DMS114 treated with DMSO at 0.1 percent for 48 hours (cell line): ENCODE results near the gene ANKRD36C.
"Not testable (repeated sequence)": the region's sequence is repeated elsewhere in the genome, so short reads cannot be mapped to it uniquely, and the experiment has no call there.

Source experiments
- DNase-seq: peaks from one replicate; lab custom pipeline; 2025; ENCODE audit not compliant: unreplicated experiment; lab: John Stamatoyannopoulos, UW

Gene ANKRD36C

DNA sequence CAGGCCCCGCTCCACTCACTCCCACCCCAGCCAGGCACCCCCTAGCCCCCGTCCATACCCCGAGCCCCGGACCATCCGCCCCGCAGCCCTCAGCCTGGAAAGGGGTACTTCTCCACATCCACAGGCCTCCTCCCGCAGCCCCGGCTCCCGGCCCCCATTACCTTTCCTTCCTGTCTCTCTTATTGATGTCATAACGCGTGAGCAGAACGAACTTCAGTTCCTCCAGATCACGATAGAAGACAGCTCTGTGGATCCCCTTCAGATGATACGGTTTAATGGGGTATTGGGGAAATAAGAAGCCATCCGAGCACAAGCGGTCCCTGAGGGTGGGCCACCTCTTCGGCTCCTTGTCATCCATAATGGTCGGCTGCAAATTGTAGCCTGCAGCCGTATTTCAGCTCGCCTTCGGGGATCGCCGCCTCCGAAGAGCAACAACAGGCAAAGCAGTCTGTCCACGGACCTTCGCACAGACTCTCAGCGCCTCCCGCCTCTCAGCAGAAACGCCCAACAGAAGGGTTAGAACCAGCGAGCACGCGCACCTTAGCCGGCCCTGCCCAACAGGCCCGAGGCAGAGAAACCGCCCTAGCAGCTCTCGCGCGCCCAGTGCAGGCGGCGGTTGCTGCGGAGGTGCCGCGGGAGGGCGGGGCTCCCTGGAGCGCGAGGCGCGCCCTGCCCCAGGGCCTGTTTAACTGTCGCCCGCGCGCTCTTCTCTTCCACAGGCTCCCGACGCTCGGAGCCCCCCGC, at the start of gene ANKRD36C:
ANKRD36C (minus strand) TSS at position 474 of the 744 bp plus-strand sequence; CDS start at position 358, 116 bp downstream.
- not testable (repeated sequence) for DNase-seq

- DNase-seq: not testable (repeated sequence)
Measured at GRCh38 chr2:96035554-96035953, 43.9 kb upstream of the ANKRD36C start.

- not testable (repeated sequence) for DNase-seq
Measured at GRCh38 chr2:96034792-96035191, 43.2 kb upstream of the ANKRD36C start, which contains the start of gene GPAT2. Gene GPAT2, minus strand, starts transcription at chr2:96034916. Its CDS starts 2,557 bp downstream, at chr2:96032359.

GRCh38 chr2:96033997-96034396, 42.4 kb upstream of the ANKRD36C start:
- DNase-seq: not testable (repeated sequence)

- not testable (repeated sequence) for DNase-seq
Measured at GRCh38 chr2:96027725-96028325, 36.2 kb upstream of the ANKRD36C start.

- DNase-seq: not testable (repeated sequence)
Measured at GRCh38 chr2:96025755-96026154, 34.1 kb upstream of the ANKRD36C start.

DNA sequence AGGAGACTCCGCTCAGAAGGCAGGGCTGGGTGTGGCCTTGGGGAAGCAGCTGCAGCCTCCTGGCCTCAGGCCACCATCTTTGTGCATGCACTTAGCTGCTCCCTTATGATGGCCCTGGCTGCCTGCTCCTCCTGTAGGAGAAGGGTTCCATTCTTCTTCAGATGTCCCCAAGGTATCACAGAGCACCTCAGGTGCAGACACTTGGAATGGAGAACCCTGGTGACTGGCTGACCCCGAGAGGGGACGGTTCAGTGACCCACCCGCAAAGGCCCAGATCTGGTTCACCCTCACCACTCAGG, 33.5 kb upstream of the ANKRD36C start:
- no peak for DNase-seq

DNA sequence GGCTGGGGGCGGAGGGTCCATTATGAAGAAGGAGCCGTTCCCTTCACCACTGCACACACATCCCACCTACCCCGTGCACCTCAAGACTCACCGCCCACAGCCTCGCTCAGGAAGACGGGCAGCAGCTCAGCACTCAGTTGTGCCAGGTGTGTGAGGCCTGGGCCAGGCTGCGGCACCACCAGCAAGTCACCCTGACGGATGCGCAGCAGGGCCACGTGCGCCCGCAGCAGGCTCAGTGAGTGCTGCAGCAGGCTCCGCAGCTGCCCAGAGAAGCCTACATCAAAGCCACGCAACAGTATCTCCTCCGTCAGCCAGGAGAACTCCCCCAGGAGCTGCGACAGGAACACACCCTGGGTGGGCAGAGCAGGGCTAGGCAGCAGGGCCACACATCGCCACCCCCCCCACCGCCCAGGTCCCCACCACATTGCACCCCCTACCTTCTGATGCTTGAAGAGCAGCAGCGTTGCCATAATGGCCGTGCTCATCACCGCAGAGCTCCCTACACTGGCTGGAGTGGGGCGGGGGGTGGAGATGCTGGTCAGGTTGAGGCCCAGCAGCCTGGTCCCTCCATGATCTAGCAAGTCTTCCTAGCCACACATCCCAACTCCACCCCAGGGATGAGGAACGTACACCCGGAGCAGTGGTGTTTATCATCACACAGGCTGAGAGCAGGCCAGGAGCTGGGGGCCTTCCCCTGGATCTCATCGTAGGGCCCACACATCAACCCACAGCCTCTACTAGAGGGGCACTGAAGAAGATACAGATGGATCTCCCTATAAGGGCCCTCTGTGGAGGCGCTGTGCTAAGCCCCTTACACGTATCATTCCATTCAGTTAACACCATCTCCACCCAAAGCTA, 32.9 kb upstream of the ANKRD36C start:
- no peak for DNase-seq

GRCh38 chr2:96023701-96024100, 32.1 kb upstream of the ANKRD36C start:
- not testable (repeated sequence) for DNase-seq

DNA sequence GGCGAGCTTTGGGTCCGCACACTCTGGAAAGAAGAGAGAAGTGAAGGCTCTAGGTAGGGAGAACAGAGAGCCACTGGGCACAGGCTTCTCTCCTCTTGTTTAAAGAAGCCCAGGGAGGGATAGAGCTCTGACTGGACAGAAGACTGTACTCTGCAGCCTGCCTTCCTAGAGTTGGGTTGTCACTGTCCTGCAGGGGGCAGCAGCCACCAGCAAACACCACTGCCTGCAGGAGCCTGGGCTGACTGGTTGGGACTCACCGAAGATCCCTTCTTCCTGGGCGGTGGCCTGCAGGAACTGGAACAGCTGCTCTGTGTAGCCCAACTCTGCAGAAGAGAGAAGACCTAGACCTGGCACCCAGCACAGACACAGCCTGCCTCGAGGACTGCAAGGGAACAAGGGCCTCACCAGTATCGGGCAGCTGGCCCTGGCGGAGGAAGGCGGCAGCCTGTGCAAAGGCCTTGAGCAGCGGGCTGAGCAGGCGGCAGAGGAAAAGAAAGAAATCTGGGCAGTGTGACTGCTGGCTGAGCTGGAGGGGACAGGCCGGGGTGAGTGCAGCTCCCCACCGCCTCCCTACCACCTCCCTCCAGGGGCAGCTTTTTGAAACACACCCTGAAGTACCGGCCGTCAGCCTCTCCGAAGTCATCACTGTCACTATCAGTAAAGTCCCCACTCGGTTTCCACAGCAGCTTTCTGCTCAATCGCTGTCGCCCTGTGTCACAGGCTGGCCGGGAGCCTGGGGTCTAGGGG, 31.2 kb upstream of the ANKRD36C start:
- not testable (repeated sequence) for DNase-seq

- not testable (repeated sequence) for DNase-seq
Measured at GRCh38 chr2:96022126-96022525, 30.5 kb upstream of the ANKRD36C start.

DNA sequence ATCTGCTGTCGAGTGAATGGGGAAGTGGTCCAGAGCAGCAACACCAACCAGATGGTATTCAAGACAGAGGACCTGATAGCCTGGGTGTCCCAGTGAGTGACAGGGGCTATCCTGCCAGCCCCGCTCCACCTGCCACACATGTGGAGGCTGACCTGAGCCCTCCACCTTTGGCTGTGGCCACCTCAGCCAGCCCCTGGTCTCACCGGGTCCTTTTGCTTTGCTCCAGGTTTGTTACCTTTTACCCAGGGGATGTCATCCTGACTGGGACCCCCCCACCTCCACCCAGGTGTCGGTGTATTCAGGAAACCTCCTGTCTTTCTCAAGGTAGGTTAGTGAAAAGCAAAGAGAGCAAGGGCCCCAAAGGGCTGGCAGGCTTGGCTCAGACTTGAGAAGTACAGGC, 29.5 kb upstream of the ANKRD36C start:
- DNase-seq: not testable (repeated sequence)

DNA sequence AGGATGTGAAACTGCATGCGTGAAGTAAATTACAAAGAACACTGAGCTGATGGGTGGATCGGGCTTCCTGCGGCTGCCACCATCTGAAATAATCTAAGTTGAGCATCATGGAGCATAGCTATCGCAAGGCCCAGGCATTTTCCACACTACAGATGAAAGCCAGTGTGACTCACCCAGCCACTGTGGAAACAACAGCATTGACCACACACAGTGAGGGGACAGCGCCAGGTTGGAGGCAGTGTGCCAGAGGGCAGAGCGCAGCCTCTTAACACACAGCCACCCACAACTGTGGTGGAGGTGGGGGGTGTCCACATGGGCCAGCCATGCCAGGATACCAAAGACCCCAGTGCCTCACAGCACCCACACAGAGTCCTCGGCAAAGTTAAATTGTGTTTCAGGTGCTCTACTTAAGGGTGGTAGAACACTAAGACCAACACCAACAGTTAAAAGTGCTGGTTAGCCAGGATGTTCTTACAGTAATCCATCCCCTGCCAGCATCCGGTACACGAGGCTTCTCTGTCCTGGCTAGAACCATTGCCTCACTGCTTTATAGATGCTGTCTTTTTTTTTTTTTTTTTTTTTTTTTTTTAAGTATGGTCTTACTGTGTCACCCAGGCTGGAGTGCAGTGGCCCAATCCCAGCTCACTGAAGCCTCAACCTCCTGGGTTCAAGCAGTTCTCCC, 28.4 kb upstream of the ANKRD36C start:
- not testable (repeated sequence) for DNase-seq

DNA sequence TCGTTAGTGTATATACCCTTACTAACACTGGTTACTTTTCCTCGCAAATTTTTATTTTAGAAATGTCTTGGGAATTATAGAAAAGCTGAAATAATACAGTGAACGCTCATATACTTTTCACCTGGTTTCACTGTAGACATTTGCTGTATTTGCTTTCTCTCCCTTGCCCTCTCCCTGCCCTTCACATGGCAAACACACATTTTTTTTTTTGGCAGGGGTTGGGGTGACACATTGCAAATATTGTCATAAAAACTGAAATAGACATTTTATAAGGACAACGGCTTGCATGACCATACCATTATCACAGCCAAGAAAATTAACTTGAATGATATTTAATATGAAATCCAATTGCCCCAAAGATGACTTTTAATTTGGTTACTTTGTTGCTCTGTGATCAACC, 24.7 kb upstream of the ANKRD36C start:
- DNase-seq: not testable (repeated sequence)

DNA sequence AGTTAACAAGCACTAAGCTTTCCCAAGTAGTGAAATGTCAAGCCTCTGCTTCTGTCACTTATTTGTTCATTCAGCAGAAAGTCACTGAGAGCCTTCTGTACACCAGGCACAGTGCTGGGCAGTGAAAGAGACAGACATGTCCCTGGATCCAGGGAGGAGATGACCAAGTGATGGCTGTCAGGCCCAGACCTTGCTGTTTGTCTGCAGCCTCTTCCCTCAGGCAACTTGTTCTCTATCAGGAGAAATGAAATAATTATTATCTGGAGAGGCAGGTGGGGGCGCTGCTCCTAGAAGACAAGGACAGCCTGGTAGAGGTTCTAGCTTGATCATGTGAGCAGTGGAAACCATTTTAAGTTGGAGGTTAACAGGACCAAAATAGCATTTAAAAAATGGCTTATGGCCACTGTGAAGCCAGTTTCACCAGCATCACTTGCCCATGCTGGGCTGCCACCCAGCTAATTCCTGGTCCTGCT, 21.2 kb upstream of the ANKRD36C start:
- not testable (repeated sequence) for DNase-seq

DNA sequence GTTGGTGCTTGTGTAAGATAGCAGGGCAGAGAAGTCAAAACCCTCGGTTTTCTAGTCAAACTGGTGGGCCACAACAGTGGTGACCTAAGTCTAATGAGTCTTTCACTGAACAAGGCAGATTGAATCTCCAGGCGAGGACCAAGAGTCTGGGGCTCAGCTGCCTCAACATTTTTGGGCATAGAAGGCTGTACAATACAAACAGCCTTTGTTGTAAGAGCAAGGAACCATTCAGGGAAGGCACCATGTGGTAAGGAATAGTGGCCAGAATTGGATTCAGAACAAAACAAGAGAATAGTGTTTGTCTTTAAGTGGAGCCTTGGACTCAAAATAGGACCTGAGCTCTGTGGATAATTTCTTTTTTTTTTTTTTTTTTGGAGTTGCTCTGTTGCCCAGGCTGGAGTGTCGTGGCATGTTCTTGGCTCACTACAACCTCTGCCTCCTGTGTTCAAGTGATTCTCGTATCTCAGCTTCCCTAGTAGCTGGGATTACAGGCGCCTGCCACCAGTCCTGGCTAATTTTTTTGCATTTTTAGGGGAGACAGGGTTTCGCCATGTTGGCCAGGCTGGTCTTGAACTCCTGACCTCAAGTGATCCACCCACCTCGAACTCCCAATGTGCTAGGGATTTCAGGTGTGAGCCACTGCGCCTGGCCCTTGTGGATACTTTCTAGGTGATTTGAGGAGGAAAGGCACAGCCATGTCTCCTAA, 20.6 kb upstream of the ANKRD36C start:
- DNase-seq: not testable (repeated sequence)

GRCh38 chr2:96011129-96011455, 19.5 kb upstream of the ANKRD36C start:
- DNase-seq: not testable (repeated sequence)

DNA sequence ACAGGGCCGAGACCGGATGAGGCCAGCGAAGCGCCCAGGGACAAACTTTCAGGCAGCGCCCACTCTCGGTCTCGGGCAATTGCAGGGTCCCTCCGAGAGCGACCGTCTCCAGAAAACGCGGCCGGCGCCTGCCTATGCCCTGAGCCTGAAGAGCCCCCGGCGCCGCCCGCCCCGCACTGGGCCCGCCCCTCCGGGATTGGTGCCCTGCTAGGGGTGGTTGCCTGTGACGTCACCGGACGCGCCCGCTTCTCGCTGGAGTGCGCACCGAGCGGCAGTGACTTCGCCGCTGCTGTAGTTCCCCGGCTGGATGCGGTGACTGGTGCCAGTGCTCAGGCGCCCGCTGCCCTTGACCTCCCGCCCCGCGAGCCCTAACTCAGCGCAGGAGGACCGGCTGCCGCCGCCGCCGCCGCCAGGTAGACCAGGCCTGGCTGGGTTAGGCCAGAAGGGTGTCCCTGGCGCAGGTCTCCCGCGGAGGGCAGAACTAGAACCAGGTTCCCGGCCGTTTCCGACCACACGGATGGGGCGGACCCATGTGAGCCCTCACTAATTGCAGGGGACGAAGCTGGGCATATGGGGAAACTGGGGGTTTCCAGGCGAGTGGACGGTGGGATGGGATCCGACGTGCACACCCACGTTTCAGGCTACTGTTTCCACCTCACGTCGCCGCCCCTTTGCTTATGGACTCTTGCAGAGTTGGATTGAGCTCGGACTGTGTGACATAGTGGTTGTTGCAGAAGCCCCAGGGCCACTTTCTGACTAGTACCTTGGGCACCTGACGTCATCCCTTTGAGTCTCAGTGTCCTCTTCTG, 18.9 kb upstream of the ANKRD36C start:
- not testable (repeated sequence) for DNase-seq

- not testable (repeated sequence) for DNase-seq
Measured at GRCh38 chr2:96009833-96010232, 18.2 kb upstream of the ANKRD36C start.
